WERI-Rb-1 (cell line): Measurements from ENCODE around the gene TRAPPC2L.

ENCODE experiments used
- DNase-seq: peaks from one replicate; pipeline ENCODE4 v3.0.0-alpha.2; 2020
- H3K27ac ChIP-seq: fragments of 250-450 bp; sonication (Bioruptor Pico); 2 replicates; pipeline ENCODE4 v1.5.1; 2020; ENCODE audit warnings: mild to moderate bottlenecking, moderate library complexity
- H3K27me3 ChIP-seq: fragments of 250-450 bp; sonication (Bioruptor Pico); 2 replicates; pipeline ENCODE4 v1.5.1; 2021; ENCODE audit warnings: mild to moderate bottlenecking, low read depth, moderate library complexity; ENCODE audit not compliant: insufficient read depth, severe bottlenecking
- H3K36me3 ChIP-seq: fragments of 250-450 bp; sonication (Bioruptor Pico); 2 replicates; pipeline ENCODE4 v1.5.1; 2020; ENCODE audit warnings: mild to moderate bottlenecking, moderate library complexity
- H3K4me3 ChIP-seq: 2 replicates; pipeline ENCODE4 v1.5.1; 2011; ENCODE audit warnings: low read depth, mild to moderate bottlenecking, control low read depth, low read length
- H3K9me3 ChIP-seq: fragments of 250-450 bp; sonication (Bioruptor Pico); 2 replicates; pipeline ENCODE4 v1.5.1; 2021; ENCODE audit warnings: mild to moderate bottlenecking, moderate library complexity; ENCODE audit not compliant: severe bottlenecking
- CTCF ChIP-seq: IDR thresholded peaks from 2 replicates; pipeline ENCODE4 v1.5.1; 2011; ENCODE audit warnings: low read depth, mild to moderate bottlenecking, control low read depth, inconsistent platforms, low read length

TRAPPC2L gene

GRCh38 chr16:88835383-88835782 lies 21.5 kb upstream of the TRAPPC2L start:
- Histone ChIP-seq H3K9me3 (no peaks in the 10 kb centered on the region), H3K4me3 (no peak overlapping the region), H3K27ac (no peak overlapping the region), H3K36me3 (no peaks in the 10 kb centered on the region), H3K27me3 (no peaks in the 10 kb centered on the region)
- DNase-seq: no peak
- TF ChIP-seq CTCF: no peak

GRCh38 chr16:88835818-88836217 lies 21.1 kb upstream of the TRAPPC2L start:
- no peaks in the 10 kb centered on the region for H3K9me3 ChIP-seq

GRCh38 chr16:88836791-88837190 lies 20.1 kb upstream of the TRAPPC2L start:
- Histone ChIP-seq H3K9me3 (no peaks in the 10 kb centered on the region), H3K27me3 (no peaks in the 10 kb centered on the region), H3K36me3 (no peaks in the 10 kb centered on the region), H3K27ac (no peak overlapping the region), H3K4me3 (no peak overlapping the region)
- TF ChIP-seq CTCF: no peak
- DNase-seq: no peak

More at GRCh38 chr16:88835818-88836217, 21.1 kb upstream of the TRAPPC2L start:
- Histone ChIP-seq H3K27ac (no peak overlapping the region), H3K27me3 (no peaks in the 10 kb centered on the region), H3K36me3 (no peaks in the 10 kb centered on the region), H3K4me3 (no peak overlapping the region)
- no peak for TF ChIP-seq CTCF
- DNase-seq: no peak

DNA sequence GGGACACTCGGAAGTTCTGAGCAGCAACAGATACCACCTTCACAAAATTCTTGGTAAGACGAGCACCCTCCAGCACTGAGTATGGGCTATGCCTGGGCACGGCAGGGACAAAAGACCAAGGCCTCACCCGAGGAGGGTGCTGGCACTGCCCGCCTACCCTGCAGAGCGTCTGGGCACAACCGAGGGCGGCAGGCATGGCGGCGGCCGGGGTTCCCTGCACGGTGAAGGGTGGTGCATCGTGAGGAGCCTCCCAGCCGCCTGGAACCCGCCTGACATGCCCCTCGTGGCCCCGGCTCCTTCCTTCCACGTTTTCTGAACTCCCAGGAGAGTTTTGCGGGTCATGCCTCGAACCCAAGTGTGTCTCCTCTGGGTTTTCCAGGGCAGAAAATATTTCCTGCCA lies 19.1 kb upstream of the TRAPPC2L start:
- Histone ChIP-seq H3K36me3 (no peaks in the 10 kb centered on the region), H3K4me3 (no peak overlapping the region), H3K9me3 (no peaks in the 10 kb centered on the region), H3K27ac (no peak overlapping the region), H3K27me3 (no peaks in the 10 kb centered on the region)
- no peak for TF ChIP-seq CTCF
- no peak for DNase-seq

GRCh38 chr16:88838566-88838965 lies 18.4 kb upstream of the TRAPPC2L start:
- Histone ChIP-seq H3K36me3 (no peaks in the 10 kb centered on the region), H3K27ac (no peak overlapping the region), H3K9me3 (no peaks in the 10 kb centered on the region), H3K27me3 (no peaks in the 10 kb centered on the region), H3K4me3 (no peak overlapping the region)
- no peak for TF ChIP-seq CTCF
- no peak for DNase-seq

- Histone ChIP-seq H3K27me3 (no peaks in the 10 kb centered on the region), H3K27ac (no peak overlapping the region), H3K36me3 (no peaks in the 10 kb centered on the region), H3K4me3 (no peak overlapping the region), H3K9me3 (no peaks in the 10 kb centered on the region)
- peak; percentile 56 for TF ChIP-seq CTCF
- peak; percentile 45 for DNase-seq
Observed at GRCh38 chr16:88839026-88839529, 17.8 kb upstream of the TRAPPC2L start.
